Fibroblast of peridontal ligament (primary cell): ENCODE data around the gene CASP2.
"Not testable (repeated sequence)": the region's sequence is repeated elsewhere in the genome, so short reads cannot be mapped to it uniquely, and the experiment has no call there.

Experiments
- DNase-seq: peaks from one replicate; pipeline ENCODE4 v3.0.0-alpha.2; 2010; ENCODE audit errors: extremely low read depth

CASP2 gene

GRCh38 chr7:143264196-143264568 is 24.0 kb upstream of the CASP2 start:
- not testable (repeated sequence) for DNase-seq

- no peak for DNase-seq
Measured at GRCh38 chr7:143265017-143265693, 23.0 kb upstream of the CASP2 start.

GRCh38 chr7:143269251-143269650 is 18.9 kb upstream of the CASP2 start:
- no peak for DNase-seq

- DNase-seq, result no peak
Measured at GRCh38 chr7:143271240-143271639, 16.9 kb upstream of the CASP2 start.

GRCh38 chr7:143272871-143273270 is 15.3 kb upstream of the CASP2 start:
- DNase-seq, result no peak

GRCh38 chr7:143279186-143280098 is 8.7 kb upstream of the CASP2 start:
- DNase-seq, result peak; percentile 80

- no peak for DNase-seq
Measured at GRCh38 chr7:143280160-143280559, 8.0 kb upstream of the CASP2 start.

- DNase-seq, result no peak
Measured at GRCh38 chr7:143280566-143280965, 7.6 kb upstream of the CASP2 start.

- DNase-seq, result no peak
Measured at GRCh38 chr7:143281529-143281928, 6.6 kb upstream of the CASP2 start.

- no peak for DNase-seq
Measured at GRCh38 chr7:143282124-143282523, 6.0 kb upstream of the CASP2 start.

- DNase-seq, result no peak
Measured at GRCh38 chr7:143283381-143283780, 4.8 kb upstream of the CASP2 start.

- no peak for DNase-seq
Measured at GRCh38 chr7:143284591-143285469, 3.3 kb upstream of the CASP2 start, which contains the start of gene TMEM139. Gene TMEM139, plus strand, starts transcription at chr7:143284958. Its CDS starts 1,000 bp downstream, at chr7:143285958.

GRCh38 chr7:143285470-143285778 is 2.7 kb upstream of the CASP2 start:
- no peak for DNase-seq

GRCh38 chr7:143285806-143286521 is 2.2 kb upstream of the CASP2 start:
- DNase-seq, result no peak

GRCh38 chr7:143286522-143286890 is 1.6 kb upstream of the CASP2 start:
- DNase-seq, result no peak

- DNase-seq, result no peak
Measured at GRCh38 chr7:143287339-143287934, 714 bp upstream of the CASP2 start.

GRCh38 chr7:143288836-143289235 is 685 bp downstream of the CASP2 start:
- no peak for DNase-seq

- DNase-seq, result peak; percentile 38
Measured at GRCh38 chr7:143289421-143289820, 1.3 kb downstream of the CASP2 start.

- DNase-seq, result not testable (repeated sequence)
Measured at GRCh38 chr7:143289888-143290287, 1.7 kb downstream of the CASP2 start.

- no peak for DNase-seq
Measured at GRCh38 chr7:143290293-143290692, 2.1 kb downstream of the CASP2 start.

- DNase-seq, result no peak
Measured at GRCh38 chr7:143292876-143293275, 4.7 kb downstream of the CASP2 start.
